ENCODE measurements around the gene GRIN3A. TPM values are rescaled to one million over a fixed set of nuclear protein-coding genes. Genes with fewer than 3 reads are reported as not detected.
"Not testable (repeated sequence)": the region's sequence is repeated elsewhere in the genome, so short reads cannot be mapped to it uniquely, and the experiment has no call there.

The GRIN3A gene
- total RNA-seq, 1 experiment from 2014 or later = 0.03 TPM

DNA sequence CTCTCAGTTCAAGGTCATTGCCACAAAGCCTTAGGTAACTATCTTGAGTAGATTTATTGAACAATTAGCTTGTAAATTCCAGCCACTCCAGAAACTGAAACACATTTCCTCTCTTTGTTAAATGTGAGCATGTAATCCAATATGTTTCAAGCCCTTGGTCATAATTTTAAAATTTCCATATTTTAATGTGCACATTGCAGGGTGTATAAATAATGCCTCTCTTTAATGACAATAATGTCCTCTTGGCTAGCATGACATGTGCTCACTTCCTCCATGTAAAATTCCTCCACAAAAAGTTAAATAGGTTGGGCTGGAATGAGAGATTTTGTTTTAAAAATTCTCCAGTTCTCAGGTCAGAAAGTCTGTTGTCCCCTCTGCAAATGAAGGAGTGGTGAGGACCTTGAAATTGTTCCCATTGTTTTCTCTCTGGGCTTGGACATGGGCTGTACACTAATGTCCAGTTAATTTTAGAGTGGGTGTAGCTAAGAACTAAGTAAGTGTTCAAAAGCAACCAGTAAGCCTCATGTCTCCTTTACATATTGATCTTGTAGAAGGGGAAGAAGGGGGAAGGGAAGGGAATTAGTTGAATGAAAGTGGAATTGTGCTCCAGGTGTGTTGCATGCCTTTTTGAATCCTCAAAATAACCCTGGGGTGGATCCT lies 146.5 kb downstream of the GRIN3A start:
- no peaks in the 10 kb centered on the region for H3K36me3 ChIP-seq (ENCODE audit: control insufficient read depth, insufficient read depth, low read length)
- ChIA-PET CTCF (no interaction called here), POLR2A (no interaction called here)
- H3K27me3 ChIP-seq (ENCODE audit: control insufficient read depth, insufficient read depth, low read length) = no peaks in the 10 kb centered on the region
- DNase-seq (ENCODE audit: low read depth, low spot score) (no peak), ATAC-seq (no peak)
- BruUV-seq (replicated peaks) = no TSS peak
- H3K4me3 ChIP-seq (ENCODE audit: low read depth in 2 of 2, low read length in 2 of 2) = no peak overlapping the region
- no peaks in the 10 kb centered on the region for H3K9me3 ChIP-seq (ENCODE audit: control insufficient read depth, insufficient read depth, low read depth, low read length)
- TF ChIP-seq SIN3A (IDR thresholded peaks at IDR 0.05; ENCODE audit: borderline replicate concordance, insufficient read depth, low read depth, low read length) = no peak
- H3K27ac ChIP-seq (ENCODE audit: low read length) = no peak overlapping the region
- intact Hi-C loops (cut with micrococcal nuclease; ENCODE audit: unreplicated experiment) = no loop called here
- in situ Hi-C loops (cut with HindIII; ENCODE audit: low pct_unique_long_range_greater_than_20kb, low sequenced_read_pairs) = no loop called here
- H3K4me1 ChIP-seq (ENCODE audit: control insufficient read depth, insufficient read depth, low read length) = no peaks in the 10 kb centered on the region

DNA sequence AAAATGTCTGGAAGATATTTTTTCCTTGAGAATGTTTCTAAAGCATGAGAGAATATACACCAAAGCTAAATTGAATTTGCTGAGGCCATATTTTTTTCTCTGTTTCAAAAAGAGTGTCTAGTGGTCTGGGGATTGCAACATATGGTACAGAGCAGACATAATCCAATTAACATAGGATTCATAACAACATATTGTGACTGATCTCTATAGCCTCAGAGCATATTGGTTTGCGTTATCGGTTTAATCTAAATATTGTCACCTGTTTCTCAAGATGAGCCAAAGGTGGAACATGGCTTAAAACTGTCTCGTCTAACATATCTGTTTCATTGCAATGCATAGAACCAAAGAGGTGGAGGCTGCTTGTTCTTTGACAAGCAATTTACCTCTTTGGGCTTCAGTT lies 147.5 kb downstream of the GRIN3A start:
- Histone ChIP-seq H3K36me3 (ENCODE audit: control insufficient read depth, insufficient read depth, low read length) (no peaks in the 10 kb centered on the region), H3K4me3 (ENCODE audit: low read depth in 2 of 2, low read length in 2 of 2) (no peak overlapping the region), H3K27me3 (ENCODE audit: control insufficient read depth, insufficient read depth, low read length) (no peaks in the 10 kb centered on the region), H3K9me3 (ENCODE audit: control insufficient read depth, insufficient read depth, low read depth, low read length) (no peaks in the 10 kb centered on the region), H3K27ac (ENCODE audit: low read length) (no peak overlapping the region), H3K4me1 (ENCODE audit: control insufficient read depth, insufficient read depth, low read length) (no peaks in the 10 kb centered on the region)
- no peak for ATAC-seq
- no peak for TF ChIP-seq SIN3A (IDR thresholded peaks at IDR 0.05; ENCODE audit: borderline replicate concordance, insufficient read depth, low read depth, low read length)
- TF ChIP-seq REST (IDR thresholded peaks at IDR 0.05; ENCODE audit: insufficient read depth in 1 of 2, low read depth in 2 of 2, low read length in 1 of 2) = no peak
- no peak for TF ChIP-seq TCF7L2 (IDR thresholded peaks at IDR 0.05; ENCODE audit: low read depth, low read length)
- TF ChIP-seq, protein P1, sequence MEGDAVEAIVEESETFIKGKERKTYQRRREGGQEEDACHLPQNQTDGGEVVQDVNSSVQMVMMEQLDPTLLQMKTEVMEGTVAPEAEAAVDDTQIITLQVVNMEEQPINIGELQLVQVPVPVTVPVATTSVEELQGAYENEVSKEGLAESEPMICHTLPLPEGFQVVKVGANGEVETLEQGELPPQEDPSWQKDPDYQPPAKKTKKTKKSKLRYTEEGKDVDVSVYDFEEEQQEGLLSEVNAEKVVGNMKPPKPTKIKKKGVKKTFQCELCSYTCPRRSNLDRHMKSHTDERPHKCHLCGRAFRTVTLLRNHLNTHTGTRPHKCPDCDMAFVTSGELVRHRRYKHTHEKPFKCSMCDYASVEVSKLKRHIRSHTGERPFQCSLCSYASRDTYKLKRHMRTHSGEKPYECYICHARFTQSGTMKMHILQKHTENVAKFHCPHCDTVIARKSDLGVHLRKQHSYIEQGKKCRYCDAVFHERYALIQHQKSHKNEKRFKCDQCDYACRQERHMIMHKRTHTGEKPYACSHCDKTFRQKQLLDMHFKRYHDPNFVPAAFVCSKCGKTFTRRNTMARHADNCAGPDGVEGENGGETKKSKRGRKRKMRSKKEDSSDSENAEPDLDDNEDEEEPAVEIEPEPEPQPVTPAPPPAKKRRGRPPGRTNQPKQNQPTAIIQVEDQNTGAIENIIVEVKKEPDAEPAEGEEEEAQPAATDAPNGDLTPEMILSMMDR (IDR thresholded peaks at IDR 0.05) = no peak
- TF ChIP-seq POLR2AphosphoS5 (IDR thresholded peaks at IDR 0.05; ENCODE audit: low read depth, low read length) = no peak
- intact Hi-C loops (cut with micrococcal nuclease; ENCODE audit: unreplicated experiment) (no loop called here), in situ Hi-C loops (cut with HindIII; ENCODE audit: low pct_unique_long_range_greater_than_20kb, low sequenced_read_pairs) (no loop called here)
- ChIA-PET POLR2A (no interaction called here), CTCF (no interaction called here)
- BruUV-seq (replicated peaks) = no TSS peak
- DNase-seq (ENCODE audit: low read depth, low spot score) = no peak

DNA sequence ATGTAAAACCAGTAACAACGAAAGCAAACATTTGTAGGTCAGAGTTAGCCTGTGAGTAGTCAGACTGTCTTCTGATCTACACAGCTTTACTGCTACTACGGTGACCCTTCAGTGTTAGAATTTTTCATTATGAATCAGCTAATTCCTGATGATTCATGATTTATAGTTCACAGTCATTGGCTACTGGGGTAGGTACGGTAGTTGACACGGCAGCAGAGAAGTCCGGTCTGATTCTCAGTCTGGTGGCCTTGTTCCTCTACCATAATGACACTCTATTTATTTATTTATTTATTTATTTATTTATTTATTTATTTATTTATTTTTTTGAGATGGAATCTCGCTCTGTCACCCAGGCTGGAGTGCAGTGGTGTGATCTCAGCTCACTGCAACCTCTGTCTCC lies 148.4 kb downstream of the GRIN3A start:
- in situ Hi-C loops (cut with HindIII; ENCODE audit: low pct_unique_long_range_greater_than_20kb, low sequenced_read_pairs); POLR2A ChIA-PET; H3K4me1 ChIP-seq (ENCODE audit: control insufficient read depth, insufficient read depth, low read length); H3K27me3 ChIP-seq (ENCODE audit: control insufficient read depth, insufficient read depth, low read length); H3K36me3 ChIP-seq (ENCODE audit: control insufficient read depth, insufficient read depth, low read length); H3K9me3 ChIP-seq (ENCODE audit: control insufficient read depth, insufficient read depth, low read depth, low read length); BruUV-seq (replicated peaks); intact Hi-C loops (cut with micrococcal nuclease; ENCODE audit: unreplicated experiment); DNase-seq (ENCODE audit: low read depth, low spot score); H3K27ac ChIP-seq (ENCODE audit: low read length); H3K4me3 ChIP-seq (ENCODE audit: low read depth in 2 of 2, low read length in 2 of 2); CTCF ChIA-PET: not testable (repeated sequence)
- peak; percentile 58 for ATAC-seq

All from Panc1 (cell line).